Neutrophil (primary cell): Measurements from ENCODE around the gene BLTP3B.
"Not testable (repeated sequence)": the region's sequence is repeated elsewhere in the genome, so short reads cannot be mapped to it uniquely, and the experiment has no call there.

Experiments used
- H3K27ac ChIP-seq: fragments of 200-600 bp; sonication (generic); 2 replicates; pipeline ENCODE4 v1.5.1; 2016; ENCODE audit warnings: mild to moderate bottlenecking, moderate library complexity
- H3K27me3 ChIP-seq: fragments of 200-600 bp; sonication (generic); 2 replicates; pipeline ENCODE4 v1.6.0; 2016; ENCODE audit warnings: mild to moderate bottlenecking
- H3K36me3 ChIP-seq: fragments of 200-600 bp; sonication (generic); 2 replicates; pipeline ENCODE4 v1.5.1; 2017
- H3K4me1 ChIP-seq, 2 experiments: fragments of 200-600 bp in 1 of 2; sonication (generic) in 1 of 2; 1 replicate in 1 of 2; 2 replicates in 1 of 2; pipeline versions ENCODE4 v1.5.1 to v1.6.1; 2013 to 2016; ENCODE audit warnings: low read depth in 1 of 2, low read length in 1 of 2, mild to moderate bottlenecking in 1 of 2, moderate library complexity in 1 of 2; ENCODE audit not compliant: control insufficient read depth in 1 of 2, insufficient read depth in 1 of 2
- H3K4me3 ChIP-seq, 2 experiments: fragments of 200-600 bp in 1 of 2; sonication (generic) in 1 of 2; 1 replicate in 1 of 2; 2 replicates in 1 of 2; pipeline ENCODE4 v1.5.1; 2013 to 2016; ENCODE audit warnings: low read depth in 1 of 2, low read length in 1 of 2, mild to moderate bottlenecking in 1 of 2, moderate library complexity in 1 of 2
- H3K9me3 ChIP-seq: fragments of 200-600 bp; sonication (generic); 2 replicates; pipeline ENCODE4 v1.5.1; 2016
- CTCF ChIP-seq: fragments of 200-600 bp; sonication (generic); IDR thresholded peaks from 2 replicates; pipeline ENCODE4 v1.5.1; 2016; ENCODE audit warnings: antibody characterized with exemption

BLTP3B gene

GRCh38 chr12:100187068-100187467 lies 44.4 kb upstream of the BLTP3B start:
- no peak for TF ChIP-seq CTCF
- H3K36me3 ChIP-seq = no peaks in the 10 kb centered on the region
- no peaks in the 10 kb centered on the region for H3K4me1 ChIP-seq
- H3K27ac ChIP-seq = no peak overlapping the region
- H3K9me3 ChIP-seq = no peaks in the 10 kb centered on the region
- H3K4me3 ChIP-seq = no peak overlapping the region
- no peaks in the 10 kb centered on the region for H3K27me3 ChIP-seq

- no peaks in the 10 kb centered on the region for H3K27me3 ChIP-seq
- no peaks in the 10 kb centered on the region for H3K4me1 ChIP-seq
- TF ChIP-seq CTCF = no peak
- H3K36me3 ChIP-seq = no peaks in the 10 kb centered on the region
- H3K4me3 ChIP-seq = no peak overlapping the region
- no peak overlapping the region for H3K27ac ChIP-seq
- H3K9me3 ChIP-seq = no peaks in the 10 kb centered on the region
These were observed 43.4 kb upstream of the BLTP3B start for GRCh38 chr12:100186071-100186470.

- Histone ChIP-seq H3K4me1 (no peaks in the 10 kb centered on the region), H3K27me3 (no peaks in the 10 kb centered on the region), H3K27ac (no peak overlapping the region), H3K9me3 (no peaks in the 10 kb centered on the region), H3K36me3 (no peaks in the 10 kb centered on the region), H3K4me3 (no peak overlapping the region)
- TF ChIP-seq CTCF = no peak
These were observed 42.8 kb upstream of the BLTP3B start for GRCh38 chr12:100185361-100185894.

- TF ChIP-seq CTCF = no peak
- Histone ChIP-seq H3K27me3 (no peaks in the 10 kb centered on the region), H3K36me3 (no peaks in the 10 kb centered on the region), H3K27ac (no peak overlapping the region), H3K9me3 (no peaks in the 10 kb centered on the region), H3K4me3 (no peak overlapping the region), H3K4me1 (no peaks in the 10 kb centered on the region)
These were observed 42.0 kb upstream of the BLTP3B start for GRCh38 chr12:100184549-100185145.

- no peaks in the 10 kb centered on the region for H3K27me3 ChIP-seq
- H3K27ac ChIP-seq = no peak overlapping the region
- TF ChIP-seq CTCF = no peak
- no peak overlapping the region for H3K4me3 ChIP-seq
- no peaks in the 10 kb centered on the region for H3K36me3 ChIP-seq
- H3K4me1 ChIP-seq = no peaks in the 10 kb centered on the region
- no peaks in the 10 kb centered on the region for H3K9me3 ChIP-seq
These were observed 36.6 kb upstream of the BLTP3B start for GRCh38 chr12:100179252-100179651.

GRCh38 chr12:100176493-100176892 lies 33.8 kb upstream of the BLTP3B start:
- not testable (repeated sequence) for H3K27ac ChIP-seq, H3K4me1 ChIP-seq, H3K4me3 ChIP-seq, H3K27me3 ChIP-seq, H3K36me3 ChIP-seq, H3K9me3 ChIP-seq
